Spleen (tissue), 11 donors: Measurements from ENCODE around the gene MGMT. TPM values are rescaled to one million over a fixed set of nuclear protein-coding genes. Genes with fewer than 3 reads are reported as not detected.

ENCODE experiments used
- DNase-seq: peaks from one replicate; pipeline ENCODE4 v3.0.0-alpha.2; 2020
- H3K27ac ChIP-seq, 8 donors: fragments of 200-600 bp; sonication (generic) in 7 of 8; 1 replicate in 4 of 8; 2 replicates in 4 of 8; pipeline versions ENCODE4 v1.5.0 to v1.8.0; 2016 to 2021; ENCODE audit warnings: inconsistent platforms in 4 of 8, mild to moderate bottlenecking in 4 of 8, moderate library complexity in 1 of 8
- H3K27me3 ChIP-seq, 7 donors: fragments of 200-600 bp; sonication (generic) in 6 of 7; replicated peaks in 1 of 7; 1 replicate in 4 of 7; 2 replicates in 3 of 7; pipeline versions ENCODE4 v1.5.0 to v1.8.0; 2016 to 2021; ENCODE audit warnings: inconsistent platforms in 3 of 7, mild to moderate bottlenecking in 1 of 7
- H3K36me3 ChIP-seq, 6 donors: fragments of 200-600 bp; sonication (generic) in 5 of 6; 1 replicate in 4 of 6; 2 replicates in 2 of 6; pipeline versions ENCODE4 v1.5.0 to v1.8.0; 2016 to 2021; ENCODE audit warnings: inconsistent platforms in 2 of 6
- H3K4me1 ChIP-seq, 6 donors: fragments of 200-600 bp; sonication (generic) in 5 of 6; 1 replicate in 3 of 6; 2 replicates in 3 of 6; pipeline versions ENCODE4 v1.5.0 to v1.8.0; 2016 to 2021; ENCODE audit warnings: inconsistent platforms in 3 of 6
- H3K4me3 ChIP-seq, 8 donors: fragments of 200-600 bp; sonication (generic) in 7 of 8; 1 replicate in 4 of 8; 2 replicates in 4 of 8; pipeline versions ENCODE4 v1.5.0 to v1.8.0; 2016 to 2021; ENCODE audit warnings: inconsistent platforms in 4 of 8, mild to moderate bottlenecking in 4 of 8, moderate library complexity in 2 of 8
- H3K9me3 ChIP-seq, 8 donors: fragments of 200-600 bp; sonication (generic) in 7 of 8; 1 replicate in 4 of 8; 2 replicates in 4 of 8; pipeline versions ENCODE4 v1.5.0 to v1.8.0; 2016 to 2021; ENCODE audit warnings: inconsistent platforms in 4 of 8
- CTCF ChIP-seq, 11 experiments: fragments of 200-600 bp in 7 of 11; fragments of 450-650 bp in 4 of 11; sonication (generic) in 4 of 11; IDR thresholded peaks in 8 of 11; conservative IDR thresholded peaks in 3 of 11; 1 replicate in 7 of 11; 2 replicates in 4 of 11; pipeline versions ENCODE4 v1.4.0 to v1.8.0; 2016 to 2021; ENCODE audit warnings: antibody characterized with exemption in 11 of 11, inconsistent platforms in 4 of 11, mild to moderate bottlenecking in 1 of 11
- POLR2A ChIP-seq, 3 donors: fragments of 450-650 bp; IDR thresholded peaks; one replicate each; pipeline ENCODE4 v1.5.1; 2017; ENCODE audit warnings: antibody characterized with exemption in 3 of 3, mild to moderate bottlenecking in 1 of 3
- POLR2AphosphoS5 ChIP-seq, 3 donors: sonication (generic); formaldehyde crosslinking; IDR thresholded peaks; one replicate each; pipeline ENCODE4 v1.5.1; 2017; ENCODE audit warnings: antibody characterized with exemption in 3 of 3
- WGBS, 5 donors: extraction: QIAGEN DNeasy Blood & Tissue Kit in 3 of 5; methylation state at CpG; one replicate each; pipeline versions ENCODE4 v1.1.5 to v1.1.7; 2013 to 2018; 5-methylcytosine and 5-hydroxymethylcytosine counted together
- intact Hi-C: fragments of 100-400 bp; cut with DNase I; formaldehyde crosslinking; loops from one replicate; pipeline ENCODE4 v1.15.0; 2023; ENCODE audit warnings: low total_unique reads
- polyA plus RNA-seq, 3 donors: library from polyadenylated mRNA; stranded (reverse); fragments of 200-250 nt; gene quantifications; one replicate each; pipeline ENCODE4 v1.2.1, GENCODE V29; 2013
- total RNA-seq, 7 donors: library from RNA; depleted of rRNA in 3 of 7; stranded (reverse); fragments of >200 nt in 3 of 7; fragmentation: NEBNext Ultra II Directional in 4 of 7; extraction: Animal tissue kit (Norgen Biotek cat#: 25700) in 4 of 7; gene quantifications; one replicate each; pipeline versions ENCODE4 v1.1.0 to v1.2.1, GENCODE V29; 2016 to 2021
- donor health status: healthy with polysubstance abuse.
- donor health status: DM: no; HTN: no; CAD: no; lungs with moderate emphysema.
- donor health status: DM: no; HTN: no; CAD: no.
- donor health status: Bipolar disorder and iron deficiency.
- donor health status: healthy.
- donor health status: DM: no; HTN: no; CAD: no.
- donor health status: DM: yes; HTN: yes; CAD: no.

MGMT gene
- total and polyA plus RNA-seq, 10 donors, result 14.3 to 33.4 (median 21.7) TPM

GRCh38 chr10:129657297-129658017, 190.4 kb downstream of the MGMT start:
- peaks cover 0 to 2% (median 0%) of the 10 kb centered on the region in 8 donors for H3K9me3 ChIP-seq
- H3K36me3 ChIP-seq, result no peaks in the 10 kb centered on the region
- no peaks in the 10 kb centered on the region for H3K4me1 ChIP-seq
- no peak overlapping the region for H3K27ac ChIP-seq
- no peak for TF ChIP-seq POLR2AphosphoS5 (IDR thresholded peaks at IDR 0.05)
- no peak for TF ChIP-seq CTCF (IDR thresholded peaks at IDR 0.05 in 8 of 11, conservative IDR thresholded peaks at IDR 0.05 in 3 of 11)
- no peak for TF ChIP-seq POLR2A (IDR thresholded peaks at IDR 0.05)
- H3K4me3 ChIP-seq, result no peak overlapping the region
- no peak for DNase-seq
- intact Hi-C loops, result no loop called here
- no peaks in the 10 kb centered on the region for H3K27me3 ChIP-seq
- 79 to 94% (median 91%) methylated on average over 8 of the region's 8 CpGs for WGBS, 5 donors

GRCh38 chr10:129658376-129659072, 191.5 kb downstream of the MGMT start:
- WGBS, 5 donors, result 88 to 96% (median 94%) methylated on average over 9 of the region's 9 CpGs

GRCh38 chr10:129659508-129660268, 192.6 kb downstream of the MGMT start:
- no peak for DNase-seq
- H3K27me3 ChIP-seq, result no peaks in the 10 kb centered on the region
- TF ChIP-seq POLR2AphosphoS5 (IDR thresholded peaks at IDR 0.05), result no peak
- no peak for TF ChIP-seq CTCF (IDR thresholded peaks at IDR 0.05 in 8 of 11, conservative IDR thresholded peaks at IDR 0.05 in 3 of 11)
- no peak for TF ChIP-seq POLR2A (IDR thresholded peaks at IDR 0.05)
- 70 to 76% (median 72%) methylated on average over 14 of the region's 14 CpGs for WGBS, 5 donors
- H3K4me1 ChIP-seq, result no peaks in the 10 kb centered on the region
- H3K27ac ChIP-seq, result no peak overlapping the region
- peaks cover 0 to 3% (median 0%) of the 10 kb centered on the region in 6 donors for H3K36me3 ChIP-seq
- intact Hi-C loops, result no loop called here
- no peak overlapping the region for H3K4me3 ChIP-seq
- peaks cover 0 to 14% (median 11%) of the 10 kb centered on the region in 8 donors for H3K9me3 ChIP-seq

More at GRCh38 chr10:129658376-129659072, 191.5 kb downstream of the MGMT start:
- intact Hi-C loops, result no loop called here
- H3K27ac ChIP-seq, result no peak overlapping the region
- H3K27me3 ChIP-seq, result no peaks in the 10 kb centered on the region
- H3K4me1 ChIP-seq, result no peaks in the 10 kb centered on the region
- no peak overlapping the region for H3K4me3 ChIP-seq
- H3K36me3 ChIP-seq, result no peaks in the 10 kb centered on the region
- H3K9me3 ChIP-seq, result peaks cover 0 to 3% (median 0%) of the 10 kb centered on the region in 8 donors
- no peak for DNase-seq
- TF ChIP-seq CTCF (IDR thresholded peaks at IDR 0.05 in 8 of 11, conservative IDR thresholded peaks at IDR 0.05 in 3 of 11), result no peak
- no peak for TF ChIP-seq POLR2AphosphoS5 (IDR thresholded peaks at IDR 0.05)
